Activated CD8-positive, alpha-beta memory T cell treated with anti-CD3 and anti-CD28 coated beads for 1 hour (primary cell): ENCODE measurements around the gene FCRLA.
"Not testable (repeated sequence)": the region's sequence is repeated elsewhere in the genome, so short reads cannot be mapped to it uniquely, and the experiment has no call there.

ENCODE experiments used
- DNase-seq, 2 donors: peaks; one replicate each; pipeline ENCODE4 v3.0.0-alpha.2; 2020; ENCODE audit warnings: low read depth in 1 of 2; ENCODE audit errors: extremely low read depth in 1 of 2

Gene FCRLA

DNA sequence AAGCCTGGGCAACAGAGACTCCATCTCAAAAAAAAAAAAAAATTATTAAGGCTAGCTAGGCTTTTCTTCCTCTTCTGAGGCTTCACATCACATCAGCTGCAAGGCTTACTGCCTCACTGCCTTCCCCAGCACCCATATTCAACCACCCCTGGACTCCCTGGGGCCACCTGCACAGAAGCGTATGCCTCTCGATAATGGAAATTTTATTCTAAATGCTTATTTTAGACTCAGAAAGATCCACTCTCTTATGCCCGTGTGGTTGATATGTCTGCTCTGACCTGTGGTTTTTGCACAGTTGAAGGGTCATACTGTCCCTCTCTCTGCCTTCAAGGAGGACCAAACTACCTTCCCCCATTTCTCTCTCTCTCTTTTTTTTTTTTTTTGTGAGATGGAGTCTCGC is 1.5 kb upstream of the FCRLA start:
- no peak for DNase-seq

DNA sequence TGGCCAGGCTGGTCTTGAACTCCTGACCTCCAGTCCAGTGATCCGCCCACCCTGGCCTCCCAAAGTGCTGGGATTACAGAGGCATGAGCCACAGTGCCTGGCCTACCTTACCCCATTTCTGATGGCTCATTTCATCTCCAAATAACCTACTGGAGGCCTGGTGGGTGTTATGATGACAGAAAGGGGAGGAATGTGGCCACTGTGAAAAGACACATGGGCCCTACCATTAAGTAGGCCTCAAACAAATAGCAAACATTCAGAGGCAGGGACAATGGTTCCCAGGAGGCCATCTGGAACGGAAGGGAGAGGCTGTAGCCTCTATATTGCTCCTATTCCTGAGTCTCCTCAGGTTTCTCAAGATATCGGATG is 932 bp upstream of the FCRLA start:
- no peak for DNase-seq

DNA sequence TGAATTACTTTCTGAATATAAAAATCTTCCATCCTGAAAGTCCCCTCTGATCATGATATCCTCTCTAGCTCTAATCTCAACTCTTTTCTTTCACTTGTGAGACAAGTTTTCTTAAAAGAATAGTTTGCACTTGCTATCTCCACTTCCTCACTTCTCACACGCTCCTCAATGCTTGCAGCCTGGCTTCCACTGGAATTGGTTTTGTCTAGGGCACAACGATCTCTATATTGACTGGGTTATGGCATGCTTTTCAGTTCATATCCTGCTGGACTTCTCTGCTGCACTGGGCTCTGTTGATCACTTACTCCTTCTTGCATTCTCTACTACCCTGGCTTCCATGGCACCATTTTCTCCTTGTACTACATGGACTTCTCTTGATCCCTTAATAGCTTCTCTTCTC is 474 bp downstream of the FCRLA start:
- no peak for DNase-seq

DNA sequence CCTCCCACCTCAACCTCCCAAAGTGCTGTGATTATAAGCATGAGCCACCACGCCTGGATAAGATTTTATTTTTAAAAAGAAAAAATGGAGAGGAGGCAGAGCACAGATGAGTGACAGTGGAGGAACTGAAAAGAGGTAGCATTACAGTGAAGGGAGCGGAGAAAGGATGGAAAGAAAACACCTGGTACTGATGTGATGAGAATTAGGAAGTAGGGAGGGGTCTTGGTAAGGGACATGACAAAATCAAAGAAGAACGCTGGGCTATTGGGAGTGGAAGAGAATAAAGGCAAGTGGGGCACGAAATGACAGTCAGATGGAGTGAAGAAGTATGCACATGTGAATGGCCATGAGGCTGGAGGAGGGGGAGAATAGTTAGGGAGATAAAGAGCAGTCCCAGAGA is 2.3 kb downstream of the FCRLA start:
- no peak for DNase-seq

DNA sequence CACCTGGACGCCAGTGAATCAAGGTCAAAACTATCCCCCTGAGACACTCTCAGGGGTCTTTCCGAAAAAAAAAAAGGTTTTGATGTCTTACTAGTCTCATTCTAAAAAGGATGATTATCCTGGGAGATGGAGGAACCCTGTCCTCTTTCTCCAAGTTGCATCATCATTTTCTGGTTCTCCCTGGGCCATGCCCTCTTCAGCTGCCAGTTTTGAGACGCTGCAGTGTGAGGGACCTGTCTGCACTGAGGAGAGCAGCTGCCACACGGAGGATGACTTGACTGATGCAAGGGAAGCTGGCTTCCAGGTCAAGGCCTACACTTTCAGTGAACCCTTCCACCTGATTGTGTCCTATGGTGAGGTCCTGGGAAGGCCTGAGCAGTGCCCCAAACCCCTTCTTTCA is 3.5 kb downstream of the FCRLA start:
- no peak for DNase-seq

DNA sequence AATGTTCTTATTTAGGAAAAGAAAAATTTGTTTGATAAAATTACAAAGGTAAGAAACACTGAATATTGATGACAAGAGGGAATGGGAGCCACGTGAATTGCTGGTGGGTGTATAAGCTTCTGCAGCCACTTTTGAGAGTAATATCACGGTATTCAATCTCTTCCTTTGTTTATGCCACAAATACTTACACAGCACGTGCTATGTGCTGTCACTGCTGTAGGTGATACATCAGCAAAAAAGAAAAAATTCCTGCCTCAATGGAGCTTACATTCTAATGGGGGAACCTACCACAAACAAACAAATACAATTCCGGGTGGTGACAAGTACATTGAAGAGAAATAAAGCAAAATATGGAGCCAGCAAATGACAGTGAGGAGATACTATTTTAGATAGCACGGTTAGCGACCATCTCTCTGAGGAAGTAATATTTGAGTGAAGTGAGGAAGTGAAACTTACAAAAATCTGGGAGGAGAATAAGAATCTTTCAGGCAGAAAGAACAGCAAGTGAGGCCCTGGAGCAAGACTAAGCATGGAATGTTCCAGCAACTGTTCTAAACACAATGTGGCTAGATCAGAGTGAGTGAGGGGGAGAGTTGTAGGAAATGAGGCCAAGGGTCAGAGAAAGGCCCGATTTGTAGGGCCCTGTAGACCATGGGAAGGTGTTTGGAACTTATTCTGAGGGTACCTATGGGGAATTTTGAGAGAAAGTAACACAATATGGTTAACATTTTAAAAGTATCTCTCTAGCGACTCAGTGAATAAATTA is 11.7 kb downstream of the FCRLA start:
- no peak for DNase-seq

DNA sequence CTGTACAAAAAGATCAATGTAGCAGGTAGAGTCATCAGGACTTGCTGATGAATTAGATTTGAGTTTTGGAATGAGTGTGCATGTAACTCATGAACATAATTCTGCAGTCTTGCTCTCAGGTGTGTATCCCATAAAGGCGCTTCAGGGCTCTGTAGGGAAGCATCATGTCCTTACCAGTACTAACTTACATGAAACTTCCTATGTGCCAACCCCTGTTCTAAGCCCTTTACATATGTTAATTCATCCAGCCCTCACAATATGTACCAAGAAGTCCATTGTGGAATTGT is 12.2 kb downstream of the FCRLA start:
- DNase-seq, result no peak

DNA sequence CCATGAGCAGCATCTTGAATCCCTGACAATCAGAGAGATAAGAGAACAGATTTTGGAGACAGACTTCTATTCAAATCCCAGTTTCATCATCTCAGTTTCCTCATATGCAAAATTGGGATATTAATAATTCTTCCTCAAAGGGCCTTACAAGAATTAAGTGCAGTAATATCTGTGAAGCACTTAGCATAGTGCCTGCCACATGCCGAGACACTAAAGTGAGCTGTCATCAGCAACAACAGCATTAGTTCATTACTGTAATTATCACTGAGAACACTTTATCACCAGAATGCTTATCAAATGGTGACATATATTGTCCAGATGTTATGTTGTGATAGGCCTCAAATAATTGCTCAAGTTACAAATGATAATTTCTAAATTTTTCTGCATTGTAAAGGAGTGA is 13.4 kb downstream of the FCRLA start:
- no peak for DNase-seq

DNA sequence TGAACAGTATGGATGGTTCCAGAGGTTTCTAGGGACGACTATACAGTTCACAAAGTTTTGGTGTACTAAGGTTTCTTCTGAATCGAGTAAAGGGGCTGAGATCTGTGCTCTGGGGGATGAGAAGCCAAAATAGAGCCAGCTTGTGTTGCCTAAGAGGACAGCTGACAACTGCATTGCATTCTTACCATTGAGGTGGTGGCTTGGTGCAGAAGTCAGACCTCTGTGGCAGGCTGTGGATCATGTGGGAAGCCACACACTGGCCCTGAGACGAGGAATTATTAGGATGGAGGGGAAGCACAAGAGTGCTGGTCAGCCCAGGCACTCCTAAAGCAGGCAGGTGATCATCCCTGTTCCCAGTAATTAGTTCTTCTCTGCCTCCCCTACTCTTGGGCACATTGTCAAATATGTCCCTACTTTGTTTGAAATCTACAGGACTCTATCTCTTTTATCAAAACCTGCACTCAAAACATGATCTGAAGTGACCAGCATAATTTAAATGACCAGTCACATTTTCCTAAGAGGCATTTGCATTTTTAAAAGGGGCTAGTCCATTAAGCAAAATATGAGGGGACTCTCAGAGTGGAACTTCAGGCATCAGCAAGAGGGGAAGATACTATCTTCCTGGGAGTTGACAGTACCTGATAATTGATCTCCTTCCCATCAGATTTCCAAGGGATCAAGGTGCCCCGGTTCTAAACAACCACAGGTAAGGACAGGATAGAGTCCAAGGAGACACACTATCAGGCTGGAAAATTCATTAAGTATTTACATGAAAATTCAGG is 14.1 kb downstream of the FCRLA start, which contains the start of gene FCRLB:
FCRLB (plus strand) TSS at position 589 of the 782 bp plus-strand sequence. CDS start 1,129 bp downstream, outside the sequence.
- no peak for DNase-seq

DNA sequence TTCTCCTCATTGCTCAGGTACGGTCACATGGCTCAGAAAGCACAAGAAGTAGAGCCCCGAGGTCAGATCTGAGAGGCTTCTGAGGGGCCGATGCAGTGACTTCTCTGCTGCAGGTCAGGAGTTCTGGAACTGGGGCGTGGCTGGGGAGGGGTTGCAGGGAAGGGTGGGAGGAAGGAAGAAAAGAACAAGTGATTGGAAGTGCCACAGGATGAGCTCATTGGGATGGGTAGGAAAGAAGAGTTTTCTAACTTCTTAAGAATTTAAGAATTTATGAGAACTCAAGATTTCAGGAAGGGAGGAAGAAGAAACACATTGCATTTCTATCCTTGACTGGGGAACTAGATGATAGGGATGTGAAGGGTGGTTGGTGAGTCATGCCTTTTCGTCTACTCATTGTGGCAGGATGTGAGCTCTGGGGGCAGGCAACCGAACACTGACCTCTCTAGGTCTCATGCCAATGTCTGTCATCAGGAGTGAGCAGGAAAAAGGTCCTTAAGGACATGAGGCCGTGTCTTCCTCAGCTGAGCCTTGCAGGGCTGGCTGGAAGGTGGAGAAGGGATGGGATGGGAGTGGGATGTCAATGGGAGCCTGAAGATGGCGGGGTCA is 14.8 kb downstream of the FCRLA start:
- DNase-seq, result no peak

DNA sequence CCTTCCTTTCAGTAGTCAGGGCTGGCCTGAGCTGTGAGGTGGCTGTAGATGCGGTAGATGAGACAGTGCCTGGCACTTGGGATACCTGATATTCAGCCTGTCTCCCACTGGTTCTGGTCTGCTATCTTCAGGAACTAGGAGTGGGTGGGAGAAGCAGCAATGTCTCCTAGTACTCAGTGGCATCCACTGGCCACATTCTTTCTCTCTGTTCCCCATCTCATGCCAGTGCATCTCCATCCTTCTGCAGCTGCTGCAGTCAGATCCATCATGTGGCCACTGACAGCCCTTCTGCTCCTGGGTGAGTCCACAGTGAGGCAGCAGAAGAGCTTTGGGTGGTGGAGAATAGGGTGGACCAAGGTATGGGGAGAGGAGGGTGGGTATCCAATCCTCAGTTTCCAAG is 15.4 kb downstream of the FCRLA start:
- no peak for DNase-seq

DNA sequence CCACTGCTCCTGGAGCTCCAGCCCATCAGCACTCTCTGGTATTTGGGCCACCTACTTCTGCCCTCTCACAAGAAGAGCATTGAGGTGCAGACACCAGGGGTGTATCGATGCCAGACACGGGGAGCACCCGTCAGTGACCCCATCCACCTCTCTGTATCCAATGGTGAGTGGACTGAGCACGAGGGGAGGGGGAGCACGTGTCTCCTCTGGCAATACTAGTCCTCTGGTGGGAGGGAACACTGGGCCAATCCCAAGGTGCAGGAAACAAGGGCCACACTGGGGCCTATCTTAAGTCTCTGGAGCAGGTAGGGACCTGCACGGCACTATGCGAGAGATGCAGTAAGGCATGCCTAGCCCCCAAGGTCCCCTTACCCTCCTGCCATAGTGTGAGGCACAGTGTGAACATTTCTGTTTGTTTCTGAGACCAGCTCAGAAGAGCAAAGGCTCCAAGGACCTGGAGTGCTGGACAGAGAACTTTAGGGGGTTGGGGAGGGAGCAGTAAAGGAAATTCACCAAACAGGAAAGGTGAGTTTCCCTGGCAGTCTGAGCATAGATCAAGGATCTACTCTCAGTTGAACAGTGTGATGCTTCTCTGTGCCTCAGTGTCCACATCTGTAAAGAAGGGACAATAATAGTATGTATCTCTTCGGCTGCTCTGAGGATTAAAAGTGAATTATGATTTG is 16.6 kb downstream of the FCRLA start:
- no peak for DNase-seq

DNA sequence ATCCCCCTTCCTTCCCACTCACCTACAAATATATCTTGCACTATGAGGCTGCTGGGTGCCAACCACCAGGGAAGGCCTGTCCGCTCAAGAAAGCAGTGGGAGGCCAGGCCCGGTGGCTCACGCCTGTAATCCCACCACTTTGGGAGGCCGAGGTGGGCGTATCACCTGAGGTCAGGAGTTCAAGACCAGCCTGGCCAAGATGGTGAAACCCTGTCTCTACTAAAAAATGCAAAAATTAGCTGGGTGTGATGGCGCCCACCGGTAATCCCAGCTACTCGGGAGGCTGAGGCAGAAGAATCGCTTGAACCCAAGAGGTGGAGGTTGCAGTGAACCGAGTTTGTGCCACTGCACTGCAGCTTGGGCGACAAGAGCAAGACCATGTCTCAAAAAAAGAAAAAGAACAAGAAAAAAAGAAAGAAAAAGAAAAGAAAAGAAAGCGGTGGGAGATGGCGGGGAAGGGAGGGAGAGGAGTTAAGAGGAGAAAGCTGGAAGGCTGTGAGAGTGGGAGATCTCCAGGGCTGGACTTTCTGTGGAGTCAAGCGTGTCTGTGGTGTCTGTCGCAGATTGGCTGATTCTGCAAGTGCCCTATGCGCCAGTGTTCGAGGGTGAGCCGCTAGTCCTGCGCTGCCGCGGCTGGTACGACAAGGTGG is 18.4 kb downstream of the FCRLA start:
- DNase-seq, result not testable (repeated sequence)

DNA sequence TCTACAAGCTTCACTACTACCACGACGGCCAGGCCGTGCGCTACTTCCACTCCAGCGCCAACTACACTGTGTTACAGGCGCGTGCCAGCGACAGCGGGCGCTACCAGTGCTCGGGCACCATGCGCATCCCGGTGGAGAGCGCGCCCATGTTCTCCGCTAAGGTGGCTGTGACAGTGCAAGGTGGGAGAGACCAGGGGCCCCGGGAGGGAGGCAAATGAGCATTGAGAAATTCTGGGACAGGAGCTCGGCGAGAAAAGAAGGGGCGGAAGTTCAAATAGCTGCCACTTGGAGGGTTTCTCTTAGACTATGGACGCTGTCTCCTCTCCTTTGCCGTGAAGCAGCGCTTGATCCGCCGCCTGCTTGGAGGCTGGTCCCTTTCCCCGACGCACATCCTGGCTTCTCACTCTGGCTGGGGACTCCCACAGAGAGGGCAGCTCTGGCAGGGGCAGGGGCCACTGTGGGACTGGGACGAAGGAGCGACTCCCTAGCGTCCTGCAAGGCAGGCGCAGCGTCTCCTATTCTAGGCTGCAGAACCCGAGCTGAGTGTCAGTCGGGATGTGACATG is 19.0 kb downstream of the FCRLA start:
- DNase-seq, result peak in 1 of 2 donors; percentile 14

DNA sequence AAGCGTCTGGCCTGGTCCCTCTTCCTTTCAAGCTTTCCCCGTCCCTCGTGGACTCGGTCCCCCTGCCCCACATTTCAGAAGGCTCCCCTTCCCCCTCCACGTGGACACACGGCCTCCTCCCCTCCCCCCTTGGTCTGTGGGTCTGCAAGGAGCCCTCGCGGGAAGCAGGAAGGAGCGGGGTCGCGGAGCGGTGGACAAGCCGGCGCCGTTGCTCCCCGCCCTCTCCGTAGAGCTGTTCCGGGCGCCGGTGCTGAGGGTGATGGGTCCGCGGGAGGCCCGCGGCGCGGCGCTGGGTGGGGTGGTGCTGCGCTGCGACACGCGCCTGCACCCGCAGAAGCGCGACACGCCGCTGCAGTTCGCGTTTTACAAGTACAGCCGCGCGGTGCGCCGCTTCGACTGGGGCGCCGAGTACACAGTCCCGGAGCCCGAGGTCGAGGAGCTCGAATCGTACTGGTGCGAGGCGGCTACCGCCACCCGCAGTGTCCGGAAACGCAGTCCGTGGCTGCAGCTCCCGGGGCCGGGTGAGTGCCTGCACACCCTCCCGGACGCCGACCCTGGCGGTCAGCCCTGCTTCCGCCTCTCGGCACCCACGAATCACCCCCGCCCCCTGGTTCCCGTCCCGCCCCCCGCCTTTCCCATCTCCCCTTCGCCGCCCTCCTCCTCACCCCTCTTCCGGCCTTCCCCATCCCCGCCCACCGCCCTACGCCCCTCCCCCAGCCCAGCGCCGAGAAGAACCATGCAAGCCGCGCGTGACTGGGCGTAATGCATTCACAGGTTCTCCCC is 19.6 kb downstream of the FCRLA start:
- peak in 1 of 2 donors; percentile 56 for DNase-seq

DNA sequence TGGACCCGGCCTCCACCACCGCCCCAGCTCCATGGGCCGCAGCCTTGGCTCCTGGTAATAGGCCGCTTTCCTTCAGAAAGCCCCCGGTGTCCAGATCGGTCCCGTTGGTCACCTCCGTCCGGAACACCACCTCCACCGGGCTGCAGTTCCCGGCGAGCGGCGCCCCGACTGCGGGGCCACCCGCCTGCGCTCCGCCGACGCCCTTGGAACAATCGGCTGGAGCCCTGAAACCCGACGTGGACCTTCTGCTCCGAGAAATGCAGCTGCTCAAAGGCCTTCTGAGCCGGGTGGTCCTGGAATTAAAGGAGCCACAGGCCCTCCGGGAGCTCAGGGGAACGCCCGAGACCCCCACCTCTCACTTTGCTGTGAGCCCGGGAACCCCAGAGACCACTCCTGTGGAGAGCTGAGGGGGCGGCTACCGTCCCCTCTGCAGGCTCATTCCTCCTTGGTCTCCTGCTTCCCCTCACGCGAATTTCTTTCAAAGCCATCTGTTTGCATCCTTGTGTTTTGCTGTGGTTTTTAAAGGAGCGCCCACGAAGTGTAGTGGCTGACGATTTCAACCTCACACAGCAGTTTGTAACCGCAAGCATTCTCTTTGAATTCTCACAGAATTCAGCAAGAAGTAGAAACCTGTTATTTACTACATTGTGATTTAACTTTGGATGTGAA is 20.4 kb downstream of the FCRLA start:
- DNase-seq, result no peak

DNA sequence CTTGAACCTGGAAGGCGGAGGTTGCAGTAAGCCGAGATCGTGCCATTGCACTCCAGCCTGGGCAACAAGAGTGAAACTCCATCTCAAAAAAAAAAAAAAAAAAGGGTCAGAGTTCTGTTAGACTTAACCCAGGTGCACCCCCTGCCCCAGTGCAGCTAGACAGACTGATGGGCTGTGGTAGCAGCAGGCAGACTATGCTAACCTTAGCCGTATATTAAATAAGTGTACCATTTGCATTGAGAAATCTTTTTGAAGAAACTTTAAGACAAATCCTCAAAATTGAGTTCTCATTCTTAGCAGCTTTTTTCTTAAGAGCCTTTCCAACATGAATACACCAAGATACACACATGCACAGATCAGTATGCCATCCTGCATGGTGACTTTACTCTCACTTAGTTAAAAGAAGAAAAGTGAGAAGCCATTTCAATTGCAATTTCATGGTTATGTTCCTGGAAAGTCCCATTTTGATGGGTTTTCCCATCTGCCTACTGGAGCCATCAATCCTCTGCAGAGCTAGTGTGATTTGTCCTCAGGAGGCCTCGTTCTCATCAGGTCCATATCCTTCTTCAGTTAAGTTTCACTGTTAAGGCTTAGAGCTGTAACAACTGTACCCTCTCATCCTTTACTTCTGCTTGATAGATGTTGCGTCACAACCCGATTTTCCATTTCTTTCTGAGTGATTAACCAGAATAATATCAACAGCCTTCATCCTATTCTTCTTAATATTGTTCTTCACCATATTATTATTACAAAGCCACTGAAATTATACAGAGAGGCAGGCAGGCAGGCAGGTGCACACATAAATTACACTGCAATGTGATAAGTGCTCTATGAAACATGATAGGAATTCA is 21.6 kb downstream of the FCRLA start:
- DNase-seq, result no peak

DNA sequence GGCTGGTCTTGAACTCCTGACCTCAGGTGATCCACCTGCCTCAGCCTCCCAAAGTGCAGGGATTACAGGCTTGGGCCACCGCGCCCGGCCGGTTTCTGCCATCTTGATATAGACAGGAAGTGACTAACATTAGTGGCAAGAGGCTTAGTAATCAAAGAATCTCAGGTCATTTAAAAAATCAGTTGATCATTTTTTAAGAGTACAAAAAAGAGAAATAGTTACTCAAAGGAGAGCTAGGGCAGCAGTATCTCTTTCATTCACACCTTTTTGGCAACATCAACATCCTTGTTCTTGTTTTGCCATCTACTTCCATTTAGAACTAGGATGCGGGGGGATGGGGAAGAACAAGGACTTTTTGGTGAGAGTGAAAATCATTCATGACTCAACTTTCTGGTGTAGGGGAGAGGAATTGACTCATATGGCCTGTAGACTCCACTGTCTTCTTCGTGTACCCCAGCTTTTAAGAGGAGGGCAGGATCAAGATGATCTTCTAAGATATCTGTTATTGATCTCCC is 23.1 kb downstream of the FCRLA start:
- DNase-seq, result no peak
